Loucy (cell line): ENCODE data around the gene AK6.
A peak's percentile ranks its signal among the peaks of the same experiment; 100 is the strongest.

ENCODE experiments used
- H2AFZ ChIP-seq: fragments of 200-600 bp; sonication (generic); 2 replicates; pipeline ENCODE4 v1.6.0; 2016; ENCODE audit warnings: antibody characterized with exemption, mild to moderate bottlenecking, low read length, moderate library complexity
- H3F3A ChIP-seq: fragments of 200-600 bp; 2 replicates; pipeline ENCODE4 v1.6.0; 2016; ENCODE audit warnings: antibody characterized with exemption, low read depth, mild to moderate bottlenecking
- H3K27me3 ChIP-seq: fragments of 200-600 bp; sonication (generic); 2 replicates; pipeline ENCODE4 v1.6.1; 2014; ENCODE audit warnings: low read length, mild to moderate bottlenecking; ENCODE audit not compliant: insufficient read depth, poor library complexity, severe bottlenecking
- H3K36me3 ChIP-seq: fragments of 200-600 bp; sonication (generic); 2 replicates; pipeline ENCODE4 v1.6.1; 2016; ENCODE audit warnings: low read length; ENCODE audit not compliant: insufficient read depth
- H3K4me1 ChIP-seq: fragments of 200-600 bp; sonication (generic); 2 replicates; pipeline ENCODE4 v1.5.1; 2014; ENCODE audit warnings: low read length, mild to moderate bottlenecking; ENCODE audit not compliant: insufficient read depth, poor library complexity, severe bottlenecking
- H3K4me2 ChIP-seq: fragments of 200-600 bp; sonication (generic); 2 replicates; pipeline ENCODE4 v1.6.0; 2014; ENCODE audit warnings: antibody characterized with exemption, low read length, low read depth, mild to moderate bottlenecking; ENCODE audit not compliant: poor library complexity, severe bottlenecking
- H3K4me3 ChIP-seq: fragments of 200-600 bp; sonication (generic); 2 replicates; pipeline ENCODE4 v1.5.1; 2014; ENCODE audit warnings: low read length, mild to moderate bottlenecking, mixed read lengths; ENCODE audit not compliant: poor library complexity, severe bottlenecking
- H3K79me2 ChIP-seq: fragments of 200-600 bp; sonication (generic); 2 replicates; pipeline ENCODE4 v1.6.1; 2014; ENCODE audit warnings: low read length; ENCODE audit not compliant: insufficient read depth
- H3K9ac ChIP-seq: fragments of 200-600 bp; sonication (generic); 2 replicates; pipeline ENCODE4 v1.6.0; 2014; ENCODE audit warnings: mild to moderate bottlenecking, low read depth, low read length, moderate library complexity; ENCODE audit not compliant: poor library complexity, severe bottlenecking
- H3K9me2 ChIP-seq: fragments of 200-600 bp; sonication (generic); replicated peaks from 2 replicates; pipeline ENCODE4 v1.6.1; 2016; ENCODE audit warnings: low read depth, low read length, mixed read lengths
- H3K9me3 ChIP-seq: fragments of 200-600 bp; sonication (generic); 2 replicates; pipeline ENCODE4 v1.6.1; 2014; ENCODE audit warnings: mild to moderate bottlenecking, antibody characterized with exemption, low read length, low read depth; ENCODE audit not compliant: insufficient read depth
- H4K20me1 ChIP-seq: fragments of 200-600 bp; sonication (generic); 2 replicates; pipeline ENCODE4 v1.6.0; 2014; ENCODE audit warnings: antibody characterized with exemption, low read length, mild to moderate bottlenecking; ENCODE audit not compliant: insufficient read depth, poor library complexity, severe bottlenecking
- CTCF ChIP-seq: fragments of 200-600 bp; sonication (generic); conservative IDR thresholded peaks from 2 replicates; pipeline ENCODE4 v1.5.1; 2014; ENCODE audit warnings: mild to moderate bottlenecking, antibody characterized with exemption, low read length
- EZH2phosphoT487 ChIP-seq: fragments of 200-600 bp; IDR thresholded peaks from 2 replicates; pipeline ENCODE4 v1.6.1; 2018; ENCODE audit warnings: antibody characterized with exemption, mild to moderate bottlenecking, moderate library complexity, borderline replicate concordance

AK6 gene

GRCh38 chr5:69369340-69370121 is at the start of gene AK6, which contains the start of the genes RAD17 and TAF9:
AK6 (minus strand) TSS chr5:69369520; CDS start chr5:69369490, 30 bp downstream.
RAD17 (plus strand) TSS chr5:69369818; CDS start chr5:69372209, 2,391 bp downstream.
TAF9 (minus strand) TSS chr5:69369520; CDS start chr5:69365737, 3,783 bp downstream.
- H3K36me3 ChIP-seq = peaks cover 19% of the 10 kb centered on the region; the same call in 1 of the 2 replicates
- no peak for TF ChIP-seq CTCF
- no peak for TF ChIP-seq EZH2phosphoT487
- H3K9ac ChIP-seq = peak within 1 kb of the TSS; percentile 96
- H3K9me2 ChIP-seq = no peaks in the 10 kb centered on the region
- peak within 1 kb of the TSS; percentile 99 for H3K4me2 ChIP-seq
- H3F3A ChIP-seq = no peaks in the 10 kb centered on the region
- peak within 1 kb of the TSS; percentile 93 for H2AFZ ChIP-seq
- peaks cover 75% of the 10 kb centered on the region for H3K79me2 ChIP-seq
- peaks cover 59% of the 10 kb centered on the region for H4K20me1 ChIP-seq
- H3K4me1 ChIP-seq = peaks cover 42% of the 10 kb centered on the region
- no peaks in the 10 kb centered on the region for H3K9me3 ChIP-seq
- no peaks in the 10 kb centered on the region for H3K27me3 ChIP-seq
- peak within 1 kb of the TSS; percentile 97 for H3K4me3 ChIP-seq

- no peaks in the 10 kb centered on the region for H3K9me3 ChIP-seq
- H3K9me2 ChIP-seq = no peaks in the 10 kb centered on the region
- peaks cover 20% of the 10 kb centered on the region; the same call in 1 of the 2 replicates for H3K36me3 ChIP-seq
- no peak for TF ChIP-seq EZH2phosphoT487
- TF ChIP-seq CTCF = no peak
- H3K27me3 ChIP-seq = no peaks in the 10 kb centered on the region
- H3F3A ChIP-seq = no peaks in the 10 kb centered on the region
- H3K9ac ChIP-seq = no peak overlapping the region
- H3K4me1 ChIP-seq = no peaks in the 10 kb centered on the region
- H3K4me3 ChIP-seq = no peak overlapping the region
- no peaks in the 10 kb centered on the region for H4K20me1 ChIP-seq
- no peak overlapping the region for H2AFZ ChIP-seq
- H3K4me2 ChIP-seq = no peak overlapping the region
- H3K79me2 ChIP-seq = no peaks in the 10 kb centered on the region
Measured at GRCh38 chr5:69418554-69418953, 49.2 kb upstream of the AK6 start.

GRCh38 chr5:69416699-69417098 is 47.4 kb upstream of the AK6 start:
- Histone ChIP-seq H3K79me2 (no peaks in the 10 kb centered on the region), H3K27me3 (no peaks in the 10 kb centered on the region), H3K4me3 (no peak overlapping the region), H2AFZ (no peak overlapping the region), H3K9me3 (no peaks in the 10 kb centered on the region), H3K36me3 (peaks cover 21% of the 10 kb centered on the region; the same call in 1 of the 2 replicates), H4K20me1 (no peaks in the 10 kb centered on the region), H3K4me2 (no peak overlapping the region), H3K9me2 (no peaks in the 10 kb centered on the region), H3F3A (no peaks in the 10 kb centered on the region), H3K9ac (no peak overlapping the region), H3K4me1 (no peaks in the 10 kb centered on the region)
- TF ChIP-seq CTCF = no peak
- TF ChIP-seq EZH2phosphoT487 = no peak
